Germinal center (tissue), 1 donor: ENCODE measurements around the gene OLFML2A.

Source experiments
- DNase-seq: peaks from one replicate; pipeline ENCODE4 v3.0.0; 2012; ENCODE audit warnings: mixed read lengths, low spot score

Gene OLFML2A

GRCh38 chr9:124797343-124798103 is 20.6 kb downstream of the OLFML2A start:
- DNase-seq = no peak

GRCh38 chr9:124799274-124800006 is 22.5 kb downstream of the OLFML2A start:
- DNase-seq = no peak

GRCh38 chr9:124800306-124801259 is 23.6 kb downstream of the OLFML2A start:
- DNase-seq = peak; percentile 83

- DNase-seq = no peak
These were observed 24.4 kb downstream of the OLFML2A start for GRCh38 chr9:124801356-124801755.

- DNase-seq = no peak
These were observed 25.5 kb downstream of the OLFML2A start for GRCh38 chr9:124802426-124802825.

- DNase-seq = no peak
These were observed 27.0 kb downstream of the OLFML2A start for GRCh38 chr9:124803911-124804310.

GRCh38 chr9:124805186-124805585 is 28.3 kb downstream of the OLFML2A start:
- DNase-seq = no peak

GRCh38 chr9:124808246-124808956 is 31.5 kb downstream of the OLFML2A start:
- DNase-seq = no peak

GRCh38 chr9:124809211-124809610 is 32.3 kb downstream of the OLFML2A start:
- no peak for DNase-seq

- no peak for DNase-seq
These were observed 33.0 kb downstream of the OLFML2A start for GRCh38 chr9:124809741-124810500.

- no peak for DNase-seq
These were observed 33.9 kb downstream of the OLFML2A start for GRCh38 chr9:124810663-124811355.

GRCh38 chr9:124812441-124812876 is 35.5 kb downstream of the OLFML2A start:
- no peak for DNase-seq

- no peak for DNase-seq
These were observed 36.1 kb downstream of the OLFML2A start for GRCh38 chr9:124813041-124813440.

GRCh38 chr9:124813501-124814163 is 36.7 kb downstream of the OLFML2A start:
- DNase-seq = no peak

GRCh38 chr9:124814164-124814535 is 37.2 kb downstream of the OLFML2A start:
- no peak for DNase-seq

GRCh38 chr9:124815601-124816000 is 38.7 kb downstream of the OLFML2A start:
- DNase-seq = no peak

GRCh38 chr9:124818431-124819281 is 41.7 kb downstream of the OLFML2A start:
- DNase-seq = no peak

GRCh38 chr9:124820698-124821623 is 44.0 kb downstream of the OLFML2A start:
- no peak for DNase-seq
